CD14-positive monocyte (primary cell): ENCODE results near the gene KRTAP10-2. TPM values are rescaled to one million over a fixed set of nuclear protein-coding genes. Genes with fewer than 3 reads are reported as not detected.

Experiments used
- DNase-seq, 3 donors: peaks; one replicate each; pipeline ENCODE4 v3.0.0-alpha.2; 2011 to 2022
- H2AFZ ChIP-seq: 2 replicates; pipeline ENCODE4 v1.6.0; 2012; ENCODE audit warnings: mild to moderate bottlenecking, low read depth, low read length, inconsistent platforms; ENCODE audit not compliant: insufficient read depth, poor library complexity, severe bottlenecking
- H3K27ac ChIP-seq, 2 donors: 1 replicate in 1 of 2; 2 replicates in 1 of 2; pipeline ENCODE4 v1.5.1; 2012 to 2013; ENCODE audit warnings: low read length in 2 of 2, control low read depth in 1 of 2, inconsistent platforms in 1 of 2, low read depth in 1 of 2, mild to moderate bottlenecking in 1 of 2
- H3K27me3 ChIP-seq, 2 donors: one replicate each; pipeline versions ENCODE4 v1.6.0 to v1.6.1; 2011 to 2013; ENCODE audit warnings: low read length in 2 of 2; ENCODE audit not compliant: control insufficient read depth in 2 of 2, insufficient read depth in 2 of 2
- H3K36me3 ChIP-seq, 2 donors: replicated peaks in 1 of 2; 1 replicate in 1 of 2; 2 replicates in 1 of 2; pipeline versions ENCODE4 v1.5.1 to v1.6.1; 2012 to 2013; ENCODE audit warnings: low read length in 2 of 2, control low read depth in 1 of 2, inconsistent platforms in 1 of 2, mild to moderate bottlenecking in 1 of 2; ENCODE audit not compliant: insufficient read depth in 2 of 2, control insufficient read depth in 1 of 2
- H3K4me1 ChIP-seq, 2 donors: 1 replicate in 1 of 2; 2 replicates in 1 of 2; pipeline versions ENCODE4 v1.5.1 to v1.6.1; 2012 to 2013; ENCODE audit warnings: low read length in 2 of 2, control low read depth in 1 of 2, inconsistent platforms in 1 of 2, mild to moderate bottlenecking in 1 of 2, moderate library complexity in 1 of 2; ENCODE audit not compliant: insufficient read depth in 2 of 2, control insufficient read depth in 1 of 2
- H3K4me2 ChIP-seq: replicated peaks from 2 replicates; pipeline ENCODE3; 2012; ENCODE audit warnings: low read length, moderate library complexity, mild to moderate bottlenecking; ENCODE audit not compliant: poor library complexity, severe bottlenecking; ENCODE audit errors: extremely low read depth
- H3K4me3 ChIP-seq, 3 experiments: fragments of 200-600 bp in 1 of 3; sonication (generic) in 1 of 3; replicated peaks in 1 of 3; 1 replicate in 2 of 3; 2 replicates in 1 of 3; pipeline ENCODE4 v1.5.1; 2011 to 2013; ENCODE audit warnings: low read length in 3 of 3, mild to moderate bottlenecking in 3 of 3, control low read depth in 2 of 3, low read depth in 2 of 3, inconsistent platforms in 1 of 3, moderate library complexity in 1 of 3
- H3K79me2 ChIP-seq: 2 replicates; pipeline ENCODE4 v1.6.0; 2012; ENCODE audit warnings: mild to moderate bottlenecking, control low read depth, inconsistent platforms, low read length, moderate library complexity; ENCODE audit not compliant: insufficient read depth
- H3K9ac ChIP-seq: 2 replicates; pipeline ENCODE4 v1.6.0; 2017; ENCODE audit warnings: low read length, mild to moderate bottlenecking; ENCODE audit not compliant: insufficient read depth, poor library complexity, severe bottlenecking
- H3K9me3 ChIP-seq, 2 donors: replicated peaks in 1 of 2; 1 replicate in 1 of 2; 2 replicates in 1 of 2; pipeline versions ENCODE4 v1.5.1 to v1.6.1; 2012 to 2013; ENCODE audit warnings: low read length in 2 of 2, control low read depth in 1 of 2; ENCODE audit not compliant: control insufficient read depth in 1 of 2, insufficient read depth in 1 of 2
- H4K20me1 ChIP-seq: 2 replicates; pipeline ENCODE4 v1.6.0; 2012; ENCODE audit warnings: mild to moderate bottlenecking, low read length, control low read depth, moderate library complexity; ENCODE audit not compliant: insufficient read depth
- H3K27ac Mint-ChIP-seq, 7 donors: one replicate each; pipeline ENCODE4 v1.8.0; 2020; ENCODE audit warnings: mild to moderate bottlenecking in 7 of 7, mixed read lengths in 7 of 7, moderate library complexity in 6 of 7, inconsistent platforms in 2 of 7
- H3K27me3 Mint-ChIP-seq, 3 donors: one replicate each; pipeline ENCODE4 v1.8.0; 2021 to 2022; ENCODE audit warnings: low read depth in 3 of 3, mild to moderate bottlenecking in 3 of 3, mixed read lengths in 3 of 3, moderate library complexity in 3 of 3, inconsistent platforms in 1 of 3
- H3K36me3 Mint-ChIP-seq, 2 donors: one replicate each; pipeline ENCODE4 v1.8.0; 2020; ENCODE audit warnings: mixed read lengths in 2 of 2, inconsistent platforms in 1 of 2, mild to moderate bottlenecking in 1 of 2
- H3K4me1 Mint-ChIP-seq: one replicate; pipeline ENCODE4 v1.8.0; 2020; ENCODE audit warnings: mild to moderate bottlenecking, mixed read lengths
- H3K4me3 Mint-ChIP-seq, 2 donors: one replicate each; pipeline ENCODE4 v1.8.0; 2020; ENCODE audit warnings: mild to moderate bottlenecking in 2 of 2, mixed read lengths in 2 of 2, moderate library complexity in 1 of 2
- H3K9me3 Mint-ChIP-seq, 7 donors: one replicate each; pipeline ENCODE4 v1.8.0; 2020 to 2022; ENCODE audit warnings: mixed read lengths in 7 of 7, mild to moderate bottlenecking in 6 of 7, moderate library complexity in 6 of 7, inconsistent platforms in 2 of 7
- WGBS: methylation state at CpG from one replicate; pipeline ENCODE4 v1.1.5; 2013; ENCODE audit warnings: missing lambda C conversion rate; ENCODE audit not compliant: insufficient coverage; 5-methylcytosine and 5-hydroxymethylcytosine counted together
- intact Hi-C, 2 donors: fragments of 100-400 bp; cut with micrococcal nuclease; formaldehyde crosslinking; loops; one replicate each; pipeline versions ENCODE4 v1.15.0 to v1.15.1; 2023
- polyA plus RNA-seq, 3 donors: library from polyadenylated mRNA; depleted of rRNA in 1 of 3; unstranded in 2 of 3; stranded (reverse) in 1 of 3; fragments of 300-500 nt in 2 of 3; fragments of >200 nt in 1 of 3; fragmentation: Illumina TruSeq in 2 of 3; gene quantifications; 1 replicate in 2 of 3; 2 replicates in 1 of 3; pipeline ENCODE4 v1.2.3, GENCODE V29; 2012 to 2021
- TF ChIP-seq, protein P1 (sequence below): fragments of 200-600 bp; IDR thresholded peaks from one replicate; pipeline ENCODE4 v1.8.0; 2022; ENCODE audit warnings: antibody characterized with exemption, mild to moderate bottlenecking

The KRTAP10-2 gene
- polyA plus RNA-seq, 3 donors, result not detected

DNA sequence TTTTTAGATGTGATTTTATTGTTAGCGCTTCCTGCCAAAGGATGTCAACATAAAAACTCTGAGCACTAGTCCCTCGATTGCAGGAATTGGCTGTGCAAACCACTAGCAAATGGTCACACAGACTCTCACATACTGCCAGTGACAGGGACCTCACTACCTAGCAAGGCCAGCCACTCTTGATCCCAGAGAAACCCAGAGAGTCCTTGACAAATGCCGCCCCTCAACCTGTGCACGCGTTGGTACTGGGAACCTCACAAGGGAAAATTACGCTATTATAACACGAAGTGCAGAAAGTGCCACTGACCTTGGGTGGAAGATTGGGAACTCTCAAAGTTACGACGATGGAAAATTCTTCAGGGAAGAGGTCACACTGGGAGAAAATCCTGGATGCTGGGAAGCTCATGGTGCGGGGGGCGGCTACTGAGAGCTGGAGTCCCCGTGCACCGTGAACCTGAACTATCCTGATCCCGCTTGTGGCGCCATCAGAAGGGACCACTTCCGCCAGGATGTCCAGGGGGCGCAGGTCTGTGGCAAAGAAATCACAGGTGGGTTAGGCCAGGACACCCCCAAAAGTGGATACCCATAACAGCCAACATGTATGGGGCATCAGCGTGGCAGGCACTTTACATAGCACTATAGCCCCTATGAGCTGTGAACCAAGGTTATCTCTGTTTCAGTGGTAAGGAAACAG, 16.3 kb upstream of the KRTAP10-2 start:
- intact Hi-C loops, result no loop called here
- Mint-ChIP-seq H3K36me3 (no peaks in the 10 kb centered on the region), H3K9me3 (peaks cover 4 to 20% (median 13%) of the 10 kb centered on the region in 7 donors), H3K4me3 (no peak overlapping the region), H3K4me1 (peaks cover 11% of the 10 kb centered on the region), H3K27ac (peak overlapping the region in 2 of 7 donors; percentile 66 to 74), H3K27me3 (peaks cover 4 to 5% (median 5%) of the 10 kb centered on the region in 3 donors)
- H3K36me3 ChIP-seq, result no peaks in the 10 kb centered on the region
- H4K20me1 ChIP-seq, result no peaks in the 10 kb centered on the region
- WGBS, result 95% methylated on average over 15 of the region's 18 CpGs
- peaks cover 1 to 15% of the 10 kb centered on the region in 2 donors for H3K9me3 ChIP-seq
- H3K27me3 ChIP-seq, result no peaks in the 10 kb centered on the region
- no peaks in the 10 kb centered on the region for H3K79me2 ChIP-seq
- H3K9ac ChIP-seq, result no peak overlapping the region
- TF ChIP-seq, protein P1, sequence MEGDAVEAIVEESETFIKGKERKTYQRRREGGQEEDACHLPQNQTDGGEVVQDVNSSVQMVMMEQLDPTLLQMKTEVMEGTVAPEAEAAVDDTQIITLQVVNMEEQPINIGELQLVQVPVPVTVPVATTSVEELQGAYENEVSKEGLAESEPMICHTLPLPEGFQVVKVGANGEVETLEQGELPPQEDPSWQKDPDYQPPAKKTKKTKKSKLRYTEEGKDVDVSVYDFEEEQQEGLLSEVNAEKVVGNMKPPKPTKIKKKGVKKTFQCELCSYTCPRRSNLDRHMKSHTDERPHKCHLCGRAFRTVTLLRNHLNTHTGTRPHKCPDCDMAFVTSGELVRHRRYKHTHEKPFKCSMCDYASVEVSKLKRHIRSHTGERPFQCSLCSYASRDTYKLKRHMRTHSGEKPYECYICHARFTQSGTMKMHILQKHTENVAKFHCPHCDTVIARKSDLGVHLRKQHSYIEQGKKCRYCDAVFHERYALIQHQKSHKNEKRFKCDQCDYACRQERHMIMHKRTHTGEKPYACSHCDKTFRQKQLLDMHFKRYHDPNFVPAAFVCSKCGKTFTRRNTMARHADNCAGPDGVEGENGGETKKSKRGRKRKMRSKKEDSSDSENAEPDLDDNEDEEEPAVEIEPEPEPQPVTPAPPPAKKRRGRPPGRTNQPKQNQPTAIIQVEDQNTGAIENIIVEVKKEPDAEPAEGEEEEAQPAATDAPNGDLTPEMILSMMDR, result no peak
- DNase-seq, result no peak
- no peak overlapping the region for H3K4me3 ChIP-seq
- H3K4me2 ChIP-seq, result no peak overlapping the region
- no peak overlapping the region for H2AFZ ChIP-seq
- H3K27ac ChIP-seq, result no peak overlapping the region
- H3K4me1 ChIP-seq, result peaks cover 0 to 4% of the 10 kb centered on the region in 2 donors

- intact Hi-C loops, result no loop called here
- Histone ChIP-seq H3K27ac (no peak overlapping the region), H3K4me1 (peaks cover 0 to 4% of the 10 kb centered on the region in 2 donors), H3K27me3 (no peaks in the 10 kb centered on the region), H4K20me1 (no peaks in the 10 kb centered on the region), H2AFZ (no peak overlapping the region), H3K4me3 (no peak overlapping the region), H3K36me3 (no peaks in the 10 kb centered on the region), H3K79me2 (no peaks in the 10 kb centered on the region), H3K4me2 (no peak overlapping the region), H3K9me3 (peaks cover 4 to 6% of the 10 kb centered on the region in 2 donors), H3K9ac (no peak overlapping the region)
- Mint-ChIP-seq H3K27me3 (peaks cover 4 to 5% (median 5%) of the 10 kb centered on the region in 3 donors), H3K4me3 (no peak overlapping the region), H3K4me1 (peaks cover 11% of the 10 kb centered on the region), H3K27ac (peak overlapping the region in 3 of 7 donors; percentile 7 to 25 (median 8)), H3K9me3 (peaks cover 5 to 16% (median 11%) of the 10 kb centered on the region in 7 donors), H3K36me3 (no peaks in the 10 kb centered on the region)
- no CpG with 5 or more reads among the region's 1 CpG for WGBS
- peak; percentile 29 to 77 (median 47) for DNase-seq
- TF ChIP-seq, protein P1, result no peak
Measured at GRCh38 chr21:44566403-44566802, 15.1 kb upstream of the KRTAP10-2 start.
